NCI-H2029 treated with DMSO at 0.1 percent for 48 hours (cell line): ENCODE data around the gene TOR4A.
"Not testable (repeated sequence)": the region's sequence is repeated elsewhere in the genome, so short reads cannot be mapped to it uniquely, and the experiment has no call there.

Source experiments
- DNase-seq: peaks from one replicate; lab custom pipeline; 2025; lab: John Stamatoyannopoulos, UW

The TOR4A gene

DNA sequence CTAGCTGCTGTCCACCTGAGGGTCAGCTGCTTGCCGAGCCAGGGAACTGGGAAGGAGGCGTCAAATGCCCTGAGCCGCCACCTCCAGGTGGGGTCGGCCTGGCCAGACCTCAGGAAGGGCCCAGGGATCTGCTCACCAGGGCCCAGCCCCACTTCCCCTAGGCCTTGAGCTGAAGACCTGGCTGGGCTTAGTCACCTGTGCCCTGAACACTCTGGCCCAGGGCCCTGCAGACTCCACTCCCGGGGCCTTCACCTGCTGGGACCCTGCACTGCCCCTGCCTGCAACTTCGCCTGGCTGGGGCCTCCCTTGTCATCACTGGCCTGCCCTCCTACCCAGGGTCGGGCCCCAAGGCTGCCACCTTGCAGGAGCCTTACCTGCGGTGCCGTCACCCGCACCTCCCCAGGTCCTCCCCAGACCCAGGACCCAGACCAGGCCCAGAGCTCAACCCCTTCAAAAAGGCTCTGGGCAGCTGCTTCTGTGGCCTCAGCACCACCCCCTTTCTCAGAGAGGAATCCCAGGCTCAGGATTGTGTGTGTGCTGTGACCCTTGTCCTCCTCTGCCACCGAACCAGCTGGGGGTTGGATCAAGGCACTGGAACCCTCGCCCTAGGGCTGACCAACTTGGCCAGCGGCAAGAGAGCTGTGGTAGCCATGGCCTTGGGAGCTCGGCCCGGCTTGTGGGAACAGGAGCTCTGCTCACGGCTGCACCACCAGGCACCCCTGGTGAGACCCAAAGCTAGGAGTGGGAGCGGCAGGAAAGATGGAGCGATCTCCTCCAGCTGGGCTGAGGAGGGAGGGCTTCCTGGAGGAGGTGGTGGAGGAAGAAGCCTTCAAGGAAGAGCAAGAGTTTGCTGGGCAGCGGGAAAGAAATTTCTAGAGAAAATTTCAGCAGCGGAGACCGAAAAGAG, 23.6 kb upstream of the TOR4A start:
- no peak for DNase-seq

- peak; percentile 62 for DNase-seq
Observed at GRCh38 chr9:137254624-137255447, 22.7 kb upstream of the TOR4A start, which contains the start of gene NELFB. NELFB (plus strand) TSS chr9:137255327.

GRCh38 chr9:137255448-137256114, 21.9 kb upstream of the TOR4A start:
- DNase-seq, result no peak

GRCh38 chr9:137256362-137256761, 21.2 kb upstream of the TOR4A start:
- no peak for DNase-seq

- no peak for DNase-seq
Observed at GRCh38 chr9:137256856-137257255, 20.7 kb upstream of the TOR4A start.

DNA sequence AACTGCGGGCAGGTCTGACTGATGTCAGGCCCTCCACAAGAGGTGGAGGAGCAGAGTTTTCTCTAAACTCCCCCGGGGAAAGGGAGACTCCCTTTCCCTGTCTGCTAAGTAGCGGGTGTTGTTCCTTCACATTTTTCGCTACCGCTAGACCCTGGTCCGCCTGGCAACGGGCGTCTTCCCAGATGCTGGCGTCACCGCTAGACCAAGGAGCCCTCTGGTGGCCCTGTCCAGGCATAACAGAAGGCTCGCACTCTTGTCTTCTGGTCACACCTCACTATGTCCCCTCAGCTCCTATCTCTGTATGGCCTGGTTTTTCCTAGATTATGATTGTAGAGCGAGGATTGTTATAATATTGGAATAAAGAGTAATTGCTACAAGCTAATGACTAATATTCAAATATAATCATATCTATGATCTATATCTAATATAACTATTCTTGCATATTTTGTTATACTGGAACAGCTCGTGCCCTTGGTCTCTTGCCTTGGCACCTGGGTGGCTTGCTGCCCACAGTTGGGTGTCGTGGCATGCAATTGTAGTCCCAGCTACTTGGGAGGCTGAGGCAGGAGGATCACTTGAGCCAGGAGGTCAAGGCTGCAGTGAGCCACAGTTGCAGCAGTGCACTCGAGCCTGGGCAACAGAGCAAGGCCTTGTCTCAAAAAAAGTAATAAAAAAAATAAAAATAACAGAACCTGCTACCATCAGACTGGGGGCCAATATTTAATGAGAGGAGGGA, 15.2 kb upstream of the TOR4A start:
- DNase-seq, result not testable (repeated sequence)

GRCh38 chr9:137262909-137263285, 14.6 kb upstream of the TOR4A start:
- no peak for DNase-seq

DNA sequence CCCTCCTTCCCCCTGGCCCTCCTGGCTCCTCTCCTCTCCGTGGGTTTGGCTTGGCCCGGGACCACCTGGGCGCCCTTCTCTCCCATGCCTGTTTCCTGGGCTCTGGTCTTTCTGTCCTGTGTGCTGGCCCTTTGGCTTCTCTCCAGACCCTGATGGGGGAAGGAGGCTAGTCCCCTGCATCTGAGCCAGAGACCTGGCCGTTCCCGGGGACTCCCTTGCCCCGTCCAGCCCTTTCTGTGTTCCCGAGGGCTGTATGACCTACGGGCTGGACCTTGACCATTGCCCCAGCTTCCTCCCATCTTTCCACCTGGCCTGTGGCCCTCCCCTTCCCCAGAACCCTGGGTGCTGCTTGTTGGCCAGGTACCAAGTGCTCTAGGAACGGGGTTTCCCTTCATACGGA, 14.0 kb upstream of the TOR4A start:
- no peak for DNase-seq

DNA sequence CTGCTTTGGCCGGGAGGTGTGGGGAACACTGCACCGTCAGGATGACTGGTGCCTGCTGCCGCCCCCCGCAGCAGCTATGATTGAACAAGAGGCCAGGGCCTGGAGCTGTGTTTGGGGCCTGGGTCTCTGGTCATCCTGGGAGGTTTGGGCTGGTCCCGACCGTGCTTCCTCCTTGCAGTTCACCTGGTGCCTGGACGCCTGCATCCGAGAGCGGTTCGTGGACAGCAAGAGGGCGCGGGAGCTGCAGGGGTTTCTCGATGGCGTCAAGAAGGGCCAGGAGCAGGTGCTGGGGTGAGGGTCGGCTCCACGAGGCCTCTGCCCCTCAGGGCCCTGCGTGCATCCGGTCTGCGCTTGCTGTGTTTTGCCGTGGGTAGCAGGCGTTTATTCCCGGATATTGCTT, 13.5 kb upstream of the TOR4A start:
- DNase-seq, result no peak

DNA sequence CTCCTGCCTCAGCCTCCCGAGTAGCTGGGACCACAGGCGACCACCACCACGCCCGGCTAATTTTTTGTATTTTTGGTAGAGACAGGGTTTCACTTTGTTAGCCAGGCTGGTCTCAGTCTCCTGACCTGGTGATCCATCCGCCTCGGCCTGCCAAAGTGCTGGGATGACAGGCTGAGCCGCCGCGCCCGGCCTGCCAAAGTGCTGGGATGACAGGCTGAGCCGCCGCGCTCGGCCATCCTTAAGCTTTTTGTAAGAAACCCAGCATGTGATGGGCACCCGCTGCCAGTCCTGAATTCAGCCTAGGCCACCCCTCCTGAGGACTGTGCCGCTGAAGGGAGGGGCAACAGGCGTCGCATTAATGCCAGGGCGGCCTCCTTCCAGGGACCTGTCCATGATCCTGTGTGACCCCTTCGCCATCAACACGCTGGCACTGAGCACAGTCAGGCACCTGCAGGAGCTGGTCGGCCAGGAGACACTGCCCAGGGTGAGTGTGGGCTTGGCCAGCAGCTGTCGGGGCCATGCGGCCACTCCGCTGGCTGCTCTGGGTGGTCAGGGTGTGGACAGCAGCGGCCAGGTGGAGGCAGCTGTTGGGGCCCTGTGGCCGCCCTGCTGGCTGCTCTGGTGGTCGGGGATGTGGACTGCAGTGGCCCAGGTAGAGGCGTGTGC, 11.9 kb upstream of the TOR4A start:
- no peak for DNase-seq

- no peak for DNase-seq
Observed at GRCh38 chr9:137266162-137266527, 11.4 kb upstream of the TOR4A start.

DNA sequence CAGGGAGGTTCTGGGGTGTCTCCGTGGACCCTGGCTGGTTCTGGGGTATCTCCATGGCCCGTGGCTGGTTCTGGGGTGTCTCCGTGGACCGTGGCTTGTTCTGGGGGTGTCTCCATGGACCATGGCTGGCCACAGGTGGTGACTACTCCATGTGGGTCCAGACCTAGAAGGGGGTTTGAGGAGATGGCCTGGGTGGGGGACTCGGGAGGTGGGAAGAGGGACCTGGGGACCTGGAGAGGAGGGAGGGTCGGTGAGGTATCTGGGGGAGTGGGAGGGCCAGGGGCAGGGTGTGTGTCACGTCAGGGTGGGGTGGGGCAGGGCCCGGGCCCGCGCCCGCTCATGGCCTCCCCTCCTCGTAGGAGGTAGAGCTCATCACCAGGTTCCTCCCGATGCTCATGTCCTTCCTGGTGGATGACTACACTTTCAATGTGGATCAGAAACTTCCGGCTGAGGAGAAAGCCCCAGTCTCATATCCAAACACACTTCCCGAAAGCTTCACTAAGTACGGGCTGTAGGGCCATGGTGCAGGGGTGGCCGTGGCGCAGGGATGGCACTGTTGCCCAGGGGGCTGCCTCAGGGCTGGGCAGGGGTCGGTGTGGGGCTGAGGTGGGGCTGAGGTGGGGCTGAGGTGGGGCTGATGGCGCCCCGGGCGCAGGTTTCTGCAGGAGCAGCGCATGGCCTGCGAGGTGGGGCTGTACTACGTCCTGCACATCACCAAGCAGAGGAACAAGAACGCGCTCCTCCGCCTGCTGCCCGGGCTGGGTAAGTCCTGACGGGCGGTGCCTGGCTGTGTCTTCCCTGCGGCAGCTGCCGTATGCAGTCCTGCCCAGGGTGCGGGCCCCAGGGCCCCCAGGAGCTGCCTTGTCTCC, 10.7 kb upstream of the TOR4A start:
- DNase-seq, result no peak

DNA sequence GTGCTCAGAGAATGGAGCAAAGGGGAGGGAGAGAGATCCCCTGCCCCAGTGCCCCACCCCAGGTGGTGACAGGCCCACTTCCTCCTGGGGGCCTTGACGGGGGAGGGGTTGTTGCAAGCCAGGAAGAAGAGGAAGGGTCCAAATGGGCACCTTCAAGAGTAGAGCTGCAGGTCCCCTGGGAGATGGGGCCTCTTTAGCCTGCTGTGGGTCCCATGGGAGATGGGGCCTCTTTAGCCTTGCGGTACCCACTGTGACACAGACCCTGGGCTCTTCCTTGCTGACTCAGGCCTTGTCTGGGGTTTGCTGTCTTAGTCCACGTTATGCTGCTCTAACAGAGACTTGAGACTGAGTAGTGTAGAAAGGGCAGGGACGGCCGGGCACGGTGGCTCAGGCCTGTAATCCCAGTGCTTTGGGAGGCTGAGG, 9.6 kb upstream of the TOR4A start:
- DNase-seq, result no peak

GRCh38 chr9:137268538-137269201, 8.9 kb upstream of the TOR4A start:
- DNase-seq, result no peak

GRCh38 chr9:137269231-137269772, 8.2 kb upstream of the TOR4A start:
- DNase-seq, result peak; percentile 18

- DNase-seq, result no peak
Observed at GRCh38 chr9:137270929-137271695, 6.4 kb upstream of the TOR4A start.

DNA sequence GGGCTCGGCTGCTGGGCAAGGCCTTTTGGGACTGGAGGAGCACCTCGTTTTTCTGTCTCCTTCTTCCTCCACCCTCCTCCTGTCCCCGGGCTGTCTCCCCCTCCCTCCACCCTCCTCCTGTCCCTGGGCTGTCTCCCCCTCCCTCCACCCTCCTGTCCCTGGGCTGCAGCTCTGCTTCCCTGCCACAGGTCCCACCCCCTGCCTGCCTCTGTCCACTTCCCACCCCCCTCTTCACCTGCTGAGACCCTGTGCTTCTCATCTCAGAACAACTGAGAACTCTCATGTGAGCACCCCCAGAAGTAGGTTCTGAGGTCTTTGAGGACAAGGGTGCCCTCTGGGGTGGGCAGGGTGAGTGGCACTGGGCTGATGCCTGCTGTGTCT, 5.8 kb upstream of the TOR4A start:
- no peak for DNase-seq

GRCh38 chr9:137272241-137273094, 5.1 kb upstream of the TOR4A start:
- no peak for DNase-seq
